Measurements from ENCODE around the gene TTLL5.

Gene TTLL5

DNA sequence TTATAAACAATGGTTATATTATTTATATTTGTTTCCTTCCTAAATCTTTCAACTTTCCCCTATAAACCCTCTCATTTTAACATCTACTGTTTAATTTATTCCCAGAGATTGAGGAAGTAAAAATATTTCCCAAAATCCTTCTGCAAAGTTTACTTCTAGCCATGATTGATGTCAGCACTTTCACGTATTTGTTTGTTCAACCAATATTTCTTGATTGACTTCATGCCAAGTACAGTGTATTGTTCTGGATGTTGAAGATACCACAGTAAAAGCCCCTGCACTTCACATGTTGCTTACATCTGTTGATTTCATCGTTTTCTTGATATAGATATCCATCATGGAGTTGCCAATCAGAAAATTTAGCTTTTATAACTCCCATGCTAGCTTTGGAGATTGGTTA is 81.8 kb downstream of the TTLL5 start:
- no peak for DNase-seq

DNA sequence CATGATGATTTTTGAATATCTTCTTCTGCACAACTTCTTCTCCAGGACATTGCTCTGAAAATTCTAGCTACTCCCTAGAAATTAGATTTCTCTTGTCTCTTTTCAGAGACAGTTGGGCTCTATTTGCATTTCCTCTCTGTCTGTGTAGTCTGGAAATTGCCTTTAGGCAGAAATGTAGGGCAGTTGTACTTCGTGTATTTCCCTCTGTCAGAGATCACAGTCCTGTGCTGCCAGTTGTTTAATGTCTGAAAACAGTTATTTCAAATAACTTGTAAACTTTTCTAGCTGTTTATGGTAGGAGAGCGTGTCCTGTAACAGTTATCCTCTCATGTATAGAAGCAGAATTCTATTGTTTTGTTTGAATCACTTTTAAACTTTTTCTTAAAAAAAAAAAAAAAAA is 86.9 kb downstream of the TTLL5 start:
- DNase-seq: no peak

DNA sequence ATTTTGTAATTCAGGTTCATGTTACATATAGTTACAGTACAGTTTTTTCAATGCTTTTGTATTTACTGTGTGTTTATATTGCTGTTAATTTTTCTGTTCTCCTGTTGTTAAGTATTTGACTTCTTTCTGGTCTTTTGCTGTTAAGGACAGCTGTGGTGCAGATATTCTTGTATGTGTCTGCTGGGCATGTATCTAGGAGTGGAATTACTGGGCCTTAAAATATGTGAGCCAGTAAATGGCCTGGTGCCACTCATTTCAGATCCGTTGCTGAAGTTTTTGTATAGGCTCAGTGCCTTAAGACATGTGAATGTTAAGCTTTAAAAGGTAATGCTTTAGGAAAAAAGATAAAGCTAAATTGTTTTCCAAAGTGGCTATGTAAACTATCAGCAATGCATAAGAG is 87.3 kb downstream of the TTLL5 start:
- DNase-seq: no peak

DNA sequence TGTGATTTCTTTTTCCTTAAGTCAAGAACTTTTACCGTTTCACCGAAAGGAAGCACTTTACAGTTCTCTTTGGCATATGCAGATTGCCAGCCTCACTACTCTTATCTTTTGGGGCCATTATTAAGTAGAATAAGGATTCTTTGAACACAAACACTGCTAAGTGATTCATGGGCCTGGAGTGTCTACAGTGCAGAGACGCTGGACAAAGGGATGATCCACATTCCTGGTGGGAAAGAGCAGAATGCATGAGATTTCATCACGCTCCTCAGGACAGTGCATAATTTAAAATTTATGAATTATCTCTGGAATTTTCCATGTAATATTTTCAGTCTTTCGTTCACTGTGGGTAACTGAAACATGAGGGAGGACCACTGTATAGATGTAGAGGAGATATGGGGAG is 90.2 kb downstream of the TTLL5 start:
- no peak for DNase-seq

DNA sequence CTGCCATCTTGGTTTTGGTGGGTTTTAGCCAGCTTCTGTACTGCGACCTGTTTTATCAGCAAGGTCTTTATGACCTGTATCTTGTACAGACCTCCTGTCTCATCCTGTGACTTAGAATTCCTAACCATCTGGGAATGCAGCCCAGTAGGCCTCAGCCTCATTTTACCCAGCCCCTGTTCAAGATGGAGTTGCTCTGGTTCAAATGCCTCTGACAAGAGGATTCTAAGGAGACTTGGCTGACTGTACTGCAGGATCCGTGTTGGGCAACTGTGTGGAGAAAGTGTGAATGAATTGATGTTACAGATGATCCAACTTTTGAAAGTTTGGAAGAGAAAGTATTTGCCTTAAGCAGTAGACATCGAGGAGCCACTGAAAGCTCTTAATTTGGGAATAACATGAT is 91.0 kb downstream of the TTLL5 start:
- no peak for DNase-seq

DNA sequence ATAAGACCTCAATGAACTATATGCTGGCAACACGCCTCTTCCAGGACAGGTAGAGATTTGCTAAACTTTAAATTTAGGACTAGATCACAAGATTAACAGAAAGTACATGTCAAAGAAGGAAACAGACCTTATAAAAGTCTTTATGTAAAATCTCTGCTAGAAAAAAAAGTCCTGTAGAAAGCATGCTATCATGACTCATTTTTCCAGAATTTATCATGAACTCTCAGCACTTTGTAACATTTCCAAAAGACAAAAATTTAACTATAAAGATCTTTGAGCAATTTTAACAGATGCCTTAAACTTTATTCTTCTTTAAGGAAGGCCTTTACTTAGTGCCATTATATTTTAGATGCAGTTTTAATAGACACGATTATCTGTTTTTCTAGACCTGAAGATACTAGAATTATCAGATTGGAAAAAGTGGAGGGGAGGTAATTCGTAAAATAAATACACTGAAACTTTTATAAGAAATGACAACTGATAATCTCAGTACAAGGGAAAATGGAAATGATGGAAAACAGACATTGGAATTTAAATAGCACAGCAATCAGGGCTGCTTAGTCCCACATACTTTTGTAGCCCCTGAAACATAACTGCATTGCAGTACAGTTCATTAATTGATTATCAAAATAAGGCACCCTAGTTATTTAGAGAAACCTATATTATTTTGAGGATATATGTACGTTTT is 92.0 kb downstream of the TTLL5 start:
- no peak for DNase-seq

DNA sequence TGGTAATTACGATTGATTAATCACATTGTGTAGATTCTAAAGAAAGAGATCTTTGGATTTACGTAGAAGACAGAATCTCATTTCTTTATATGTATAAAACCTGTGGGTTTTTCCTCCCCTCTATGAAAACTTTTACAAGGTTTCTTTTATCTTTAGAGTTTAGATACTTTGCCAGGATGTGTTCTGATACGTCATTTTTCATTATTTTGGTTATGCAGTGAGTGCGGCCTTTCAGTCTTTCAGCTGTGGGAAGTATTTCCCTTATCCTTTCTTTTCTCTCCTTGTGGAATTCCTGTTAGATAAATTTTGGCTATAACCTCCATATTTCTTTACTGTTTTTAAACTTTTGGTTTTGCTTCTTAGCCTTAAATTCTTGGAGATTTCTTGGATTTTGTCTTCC is 92.7 kb downstream of the TTLL5 start:
- no peak for DNase-seq

DNA sequence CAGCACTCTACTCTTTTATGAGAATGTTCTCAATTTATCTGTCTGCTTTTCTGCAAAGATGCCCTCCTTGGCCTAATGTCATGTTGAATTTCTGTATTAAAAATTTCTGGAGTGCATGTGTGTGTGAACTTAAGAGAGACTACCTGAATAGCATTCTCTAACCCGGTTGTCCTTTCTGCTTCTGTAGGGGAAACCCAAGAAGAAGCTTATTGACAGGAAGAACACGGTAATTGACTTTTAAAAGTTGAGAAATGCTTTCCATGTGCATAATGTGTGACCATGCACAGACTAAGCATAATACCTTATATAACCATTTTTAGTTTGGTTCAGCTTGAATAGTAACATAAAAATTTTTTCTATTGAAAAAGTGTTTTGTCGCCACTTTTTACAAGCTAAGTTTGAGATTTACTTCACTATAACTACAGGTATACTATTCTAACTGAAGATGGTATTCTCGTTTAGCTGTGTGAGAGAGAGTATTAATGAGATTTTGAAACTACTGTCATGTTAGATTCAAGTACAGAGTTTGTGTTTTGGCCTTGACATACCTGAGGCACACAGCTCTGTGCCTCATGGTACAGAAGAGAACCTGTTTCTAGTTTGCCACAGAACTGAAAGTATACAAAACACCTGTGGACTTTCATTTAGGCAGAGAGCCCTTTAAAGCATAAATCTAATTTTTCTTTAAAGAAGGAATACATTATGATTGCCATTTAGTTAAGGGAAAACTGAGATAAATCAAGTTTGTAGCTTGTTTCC is 96.8 kb downstream of the TTLL5 start:
- DNase-seq: no peak

DNA sequence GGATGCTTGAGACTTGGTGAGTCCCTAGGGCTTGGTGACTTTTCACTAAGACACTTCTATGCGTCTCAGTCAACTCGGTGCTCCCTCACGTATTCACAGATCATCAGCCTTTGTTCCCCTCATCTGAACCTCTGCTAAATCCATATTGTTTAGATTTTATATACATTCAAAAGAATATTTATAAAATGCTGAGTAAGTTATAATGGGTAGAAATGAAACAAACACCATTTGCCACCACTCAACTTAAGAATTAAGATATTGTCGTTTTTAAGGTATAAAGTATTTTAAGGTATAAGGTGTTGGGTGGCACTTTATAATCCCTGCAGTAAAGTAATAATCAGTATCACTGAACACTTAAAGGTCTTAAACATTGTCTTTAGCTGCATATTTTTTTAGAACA is 103.0 kb downstream of the TTLL5 start:
- DNase-seq: no peak

DNA sequence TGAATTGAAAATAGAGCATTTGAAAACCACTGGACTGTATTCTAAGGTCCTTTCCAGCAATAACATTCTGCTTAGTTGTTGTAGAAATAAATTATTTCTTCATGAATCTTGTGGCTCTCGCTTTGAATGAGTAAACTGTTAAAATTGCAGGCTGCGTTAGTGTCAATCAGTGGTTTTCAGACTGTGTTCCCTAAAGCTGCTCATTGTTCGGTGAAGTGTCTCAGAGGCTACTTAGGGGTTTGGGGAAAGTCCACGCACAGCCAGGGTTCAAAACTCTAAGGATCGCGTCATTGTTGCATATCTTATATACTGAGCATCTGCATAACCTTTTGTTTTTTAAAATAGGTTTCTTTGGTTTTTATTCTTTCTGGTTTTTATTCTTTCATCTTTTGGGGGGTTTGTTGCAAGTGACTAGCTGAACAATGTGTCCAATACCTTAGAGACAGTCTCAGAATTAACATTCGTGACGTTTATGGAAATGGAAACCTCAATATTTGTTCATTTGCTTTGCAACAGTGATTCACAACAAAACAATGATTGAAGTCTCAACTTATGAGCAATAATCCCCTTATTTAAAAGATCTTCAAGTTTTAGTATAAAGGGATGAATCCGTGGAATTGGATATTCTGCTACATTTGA is 108.1 kb downstream of the TTLL5 start:
- no peak for DNase-seq

DNA sequence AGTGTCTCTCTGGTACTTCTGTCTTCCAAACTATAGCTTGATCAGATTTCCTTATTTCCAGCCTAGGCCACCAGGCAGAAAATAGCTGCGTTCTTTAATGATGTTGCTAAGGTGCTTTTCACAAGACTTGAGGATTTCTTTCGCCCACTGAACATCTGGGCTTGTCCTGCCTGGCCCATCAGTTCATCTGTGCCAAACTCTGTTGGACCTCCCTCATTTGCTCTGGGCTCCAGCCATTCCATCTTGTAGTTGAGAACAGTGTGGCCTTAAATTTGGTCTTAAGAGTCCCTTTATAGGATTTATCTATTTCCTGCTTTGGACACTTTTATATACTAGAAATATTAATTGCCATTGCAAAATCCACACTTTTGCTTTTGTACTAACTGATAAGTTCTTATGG is 109.6 kb downstream of the TTLL5 start:
- no peak for DNase-seq

DNA sequence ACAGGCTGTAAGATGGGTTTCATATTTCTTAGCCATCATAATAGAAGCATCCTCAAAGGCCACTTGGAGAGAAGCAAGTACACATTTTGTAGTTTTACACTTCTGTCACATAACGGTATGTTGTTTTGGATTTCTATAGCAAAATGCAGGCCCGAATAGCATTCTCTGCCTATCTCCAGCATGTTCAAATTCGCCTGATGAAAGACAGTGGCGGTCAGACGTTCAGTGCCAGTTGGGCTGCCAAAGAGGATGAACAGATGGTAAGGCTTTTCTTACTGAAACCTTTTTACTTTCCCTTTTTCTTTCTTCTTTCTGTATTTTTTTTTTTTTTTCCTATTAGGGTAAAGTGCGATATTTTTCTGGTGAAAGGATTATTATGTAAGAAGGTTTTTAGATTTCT is 110.5 kb downstream of the TTLL5 start:
- DNase-seq: no peak

DNA sequence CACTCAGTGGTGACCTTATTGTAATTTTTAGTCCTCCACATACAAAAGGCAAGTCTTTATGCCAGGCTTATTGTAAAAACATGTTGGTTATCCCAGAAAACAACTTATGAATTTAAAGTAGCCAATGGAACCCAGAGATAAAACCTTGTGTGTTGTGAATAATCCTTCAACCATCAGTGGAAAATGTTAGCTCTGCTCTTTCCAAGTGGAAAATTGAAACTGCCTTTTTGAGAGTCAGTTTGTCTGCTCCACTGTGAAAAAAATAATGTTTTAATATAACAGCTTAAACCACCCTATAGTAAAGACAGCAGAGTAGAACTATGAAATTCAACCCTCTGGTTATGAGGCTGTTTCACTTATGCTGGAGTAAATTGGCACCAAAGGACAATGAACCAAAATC is 112.0 kb downstream of the TTLL5 start:
- DNase-seq: no peak

DNA sequence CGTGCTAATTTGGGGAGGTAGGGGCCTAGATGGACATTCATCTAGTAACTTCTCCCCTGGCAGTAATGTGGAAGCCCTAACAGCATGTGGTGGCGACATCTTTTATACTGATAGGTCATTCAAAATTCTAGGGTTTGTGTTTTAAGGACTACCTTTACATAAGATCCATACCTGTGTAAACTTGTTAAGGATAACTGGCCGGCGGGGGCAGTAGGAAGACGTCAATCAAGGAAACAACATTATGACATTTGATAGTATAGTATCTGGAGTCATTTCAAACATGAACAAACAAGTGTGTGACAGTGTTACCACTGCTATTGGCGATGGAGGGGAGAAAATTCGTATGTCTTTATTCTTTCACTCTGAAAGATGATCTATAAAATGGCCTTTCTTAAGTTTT is 120.0 kb downstream of the TTLL5 start:
- no peak for DNase-seq

DNA sequence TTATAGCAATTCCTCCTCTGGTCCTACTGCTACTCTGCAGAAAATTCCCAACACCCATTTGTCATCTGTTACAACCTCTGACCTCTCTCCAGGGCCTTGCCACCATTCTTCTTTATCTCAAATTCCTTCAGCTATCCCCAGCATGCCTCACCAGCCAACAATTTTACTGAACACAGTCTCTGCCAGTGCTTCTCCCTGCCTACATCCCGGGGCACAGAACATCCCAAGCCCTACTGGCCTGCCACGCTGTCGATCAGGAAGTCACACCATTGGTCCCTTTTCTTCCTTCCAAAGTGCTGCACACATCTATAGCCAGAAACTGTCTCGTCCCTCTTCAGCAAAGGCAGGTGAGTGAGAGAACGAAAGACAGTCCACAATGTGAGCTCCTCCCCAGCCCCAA is 122.1 kb downstream of the TTLL5 start:
- no peak for DNase-seq

DNA sequence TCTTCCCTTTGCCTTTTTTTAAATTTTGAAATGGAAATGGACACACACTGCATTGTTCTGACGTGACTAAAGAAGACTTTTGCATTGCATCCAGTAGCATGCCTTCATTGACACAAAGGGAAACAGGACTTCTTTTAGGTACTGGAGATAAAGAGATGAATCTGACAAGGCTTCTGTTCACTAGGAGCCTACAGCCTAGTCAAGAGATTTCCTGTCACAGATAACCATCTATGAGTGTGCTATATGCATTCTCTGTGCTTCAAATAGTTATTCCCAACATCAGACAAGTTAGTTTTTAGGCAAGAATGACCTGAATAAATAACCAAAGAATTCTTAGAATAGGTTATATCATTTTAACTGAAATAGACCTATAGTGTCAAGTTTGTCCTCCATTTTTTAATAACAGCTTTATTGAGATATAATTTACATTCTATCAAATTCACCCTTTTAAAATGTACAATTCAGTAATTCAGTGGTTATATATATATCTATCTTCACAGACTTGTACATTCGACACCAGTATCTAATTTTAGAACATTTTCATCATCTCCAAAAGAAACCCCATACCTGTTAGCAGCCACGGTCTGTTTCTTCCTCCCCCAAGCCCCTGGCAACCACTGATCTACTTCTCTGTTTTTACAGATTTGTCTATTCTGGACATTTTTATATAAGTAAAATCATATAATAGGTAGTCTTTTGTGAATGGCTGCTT is 122.7 kb downstream of the TTLL5 start:
- DNase-seq: no peak

DNA sequence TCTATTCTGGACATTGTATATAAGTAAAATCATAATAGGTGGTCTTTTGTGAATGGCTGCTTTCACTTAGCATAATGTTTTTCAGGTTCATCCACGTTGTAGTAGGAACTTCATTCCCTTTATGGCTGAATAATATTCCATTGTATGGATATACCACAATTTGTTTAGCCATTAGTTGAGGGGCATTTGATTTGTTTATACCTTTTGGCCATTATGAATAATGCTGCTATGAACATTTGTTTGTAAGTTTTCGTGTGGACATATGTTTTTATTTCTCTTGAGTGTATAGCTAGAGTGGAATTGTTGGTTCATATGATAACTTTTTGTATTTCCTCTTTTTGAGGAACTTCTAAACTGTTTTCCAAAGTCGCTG is 123.3 kb downstream of the TTLL5 start:
- no peak for DNase-seq

DNA sequence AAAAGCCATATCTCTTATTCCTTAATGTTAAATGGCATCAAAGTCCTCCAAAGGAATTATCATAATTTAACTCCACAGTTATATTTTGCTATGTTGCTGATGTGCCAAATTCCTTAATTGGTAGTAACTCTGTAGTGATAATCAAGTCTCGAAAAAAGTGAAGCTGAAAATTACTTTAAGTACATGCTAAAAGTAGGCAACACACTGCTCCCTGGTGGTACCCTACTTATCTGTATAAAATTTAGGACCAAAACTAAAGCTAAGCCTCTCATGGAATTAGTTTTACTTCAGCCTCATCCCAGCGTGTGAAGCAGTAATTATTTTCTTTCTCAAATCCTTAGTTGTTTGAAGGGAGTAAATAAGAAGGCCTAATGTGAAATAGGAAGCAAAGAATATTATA is 132.8 kb downstream of the TTLL5 start:
- no peak for DNase-seq

DNA sequence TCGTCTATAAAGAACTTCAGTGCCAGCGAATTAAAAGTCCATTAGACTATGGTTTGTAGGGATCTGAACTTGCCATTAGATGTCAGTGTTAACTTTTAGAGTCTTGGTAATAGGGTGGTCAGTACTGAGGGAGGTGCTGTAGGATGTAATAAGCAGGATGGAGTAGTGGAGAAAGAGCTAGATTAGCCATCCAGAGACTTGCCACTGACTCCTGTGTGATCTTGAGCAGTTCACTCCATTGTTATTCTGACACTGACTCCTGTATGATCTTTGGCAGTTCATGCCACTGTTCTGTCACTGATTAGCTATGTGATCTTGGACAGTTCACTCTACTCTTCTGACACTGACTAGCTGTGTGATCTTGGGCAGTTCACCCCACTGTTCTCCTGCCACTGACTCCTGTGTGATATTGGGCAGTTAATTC is 133.6 kb downstream of the TTLL5 start:
- DNase-seq: no peak

DNA sequence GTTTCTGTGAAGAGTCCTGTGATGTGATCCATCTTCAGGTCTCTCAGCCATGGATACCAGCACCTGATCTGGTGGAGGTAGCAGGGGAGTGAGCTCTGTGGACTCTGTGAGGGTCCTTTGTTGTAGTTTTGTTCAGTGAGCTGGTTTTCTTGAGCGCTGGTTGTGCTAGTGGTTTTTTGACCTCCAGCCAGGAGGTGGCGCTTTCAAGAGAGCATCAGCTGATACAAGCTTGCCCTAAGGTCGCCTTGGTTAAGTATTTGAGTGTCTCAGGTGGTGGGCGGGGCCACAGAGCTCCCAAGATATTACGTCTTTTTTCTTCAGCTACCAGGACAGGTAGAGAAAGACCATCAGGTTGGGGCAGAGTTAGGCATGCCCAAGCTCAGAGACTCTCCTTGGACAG is 139.7 kb downstream of the TTLL5 start:
- no peak for DNase-seq

DNA sequence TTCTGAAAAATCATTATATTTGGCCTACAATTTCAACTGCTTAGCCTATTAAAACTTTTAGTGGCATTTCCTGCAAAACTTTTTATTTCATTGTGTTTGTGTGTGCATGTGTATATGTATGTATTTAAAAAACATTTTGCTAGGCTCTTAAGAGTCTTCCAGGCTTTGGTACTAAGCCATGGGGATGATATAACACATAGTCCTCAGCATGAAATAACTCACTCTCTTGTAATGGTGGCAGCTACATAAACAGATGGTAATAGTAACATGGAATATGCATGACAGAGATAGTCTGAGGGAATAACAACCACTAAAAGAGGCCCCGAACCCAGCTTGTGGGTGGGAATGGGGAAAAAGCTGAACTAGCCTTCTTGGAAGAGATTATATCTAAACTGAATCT is 141.4 kb downstream of the TTLL5 start:
- no peak for DNase-seq

DNA sequence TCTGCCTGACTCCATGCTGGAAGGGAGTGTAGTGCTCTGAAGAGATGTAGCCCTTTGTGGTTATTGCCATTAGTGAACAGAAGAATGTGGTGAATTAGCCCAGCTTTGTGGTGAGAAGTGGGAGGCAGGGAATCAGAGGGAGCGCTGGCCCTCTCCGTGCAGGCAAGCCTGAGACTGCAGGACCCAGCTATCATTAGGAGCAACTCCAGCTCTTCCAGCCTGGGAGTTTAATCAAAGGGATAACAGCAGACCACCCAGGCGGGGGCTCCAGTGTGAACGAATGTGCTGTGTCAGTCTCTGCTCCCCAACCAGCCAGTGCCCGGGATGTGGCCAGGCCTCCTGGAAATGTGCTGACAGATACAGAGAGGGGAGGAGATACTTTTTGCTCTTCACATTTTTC is 142.7 kb downstream of the TTLL5 start:
- no peak for DNase-seq

DNA sequence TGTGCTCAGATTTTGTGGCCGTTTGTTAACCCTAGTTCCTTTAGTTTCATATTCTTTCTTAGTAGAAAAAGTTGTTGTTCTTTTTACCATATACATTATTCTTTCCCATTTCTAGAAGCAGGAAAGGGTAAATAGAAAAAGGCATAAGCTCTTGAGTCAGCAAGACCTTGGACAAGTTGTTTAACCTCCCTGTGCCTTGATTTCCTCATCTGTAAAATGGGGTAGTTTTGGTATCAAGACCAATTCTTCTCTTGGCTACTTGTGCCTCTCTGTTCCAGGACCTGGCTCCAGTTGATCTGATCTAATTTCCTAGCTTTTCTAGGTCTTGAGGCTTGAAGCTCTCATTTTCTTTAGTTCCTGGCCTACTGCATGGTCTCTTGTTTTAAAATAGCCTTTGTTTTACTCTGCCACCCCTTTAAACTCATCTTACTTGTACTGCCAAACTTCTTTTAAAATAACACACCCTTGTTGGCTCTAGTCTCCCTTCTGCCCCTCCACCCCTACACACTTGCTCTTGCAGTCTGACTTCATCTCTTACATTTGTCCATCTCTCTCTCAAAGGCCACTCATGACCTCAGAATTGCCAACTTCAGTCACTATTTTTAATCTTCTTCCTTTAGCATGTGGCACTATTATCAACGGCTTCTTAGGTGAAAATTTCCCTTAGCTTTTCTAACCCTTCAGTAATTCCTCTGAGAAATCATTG is 143.7 kb downstream of the TTLL5 start:
- no peak for DNase-seq
